ENCODE results near the gene FFAR4.

GRCh38 chr10:93542358-93542791 lies 24.1 kb upstream of the FFAR4 start:
- TF ChIP-seq, protein P1, sequence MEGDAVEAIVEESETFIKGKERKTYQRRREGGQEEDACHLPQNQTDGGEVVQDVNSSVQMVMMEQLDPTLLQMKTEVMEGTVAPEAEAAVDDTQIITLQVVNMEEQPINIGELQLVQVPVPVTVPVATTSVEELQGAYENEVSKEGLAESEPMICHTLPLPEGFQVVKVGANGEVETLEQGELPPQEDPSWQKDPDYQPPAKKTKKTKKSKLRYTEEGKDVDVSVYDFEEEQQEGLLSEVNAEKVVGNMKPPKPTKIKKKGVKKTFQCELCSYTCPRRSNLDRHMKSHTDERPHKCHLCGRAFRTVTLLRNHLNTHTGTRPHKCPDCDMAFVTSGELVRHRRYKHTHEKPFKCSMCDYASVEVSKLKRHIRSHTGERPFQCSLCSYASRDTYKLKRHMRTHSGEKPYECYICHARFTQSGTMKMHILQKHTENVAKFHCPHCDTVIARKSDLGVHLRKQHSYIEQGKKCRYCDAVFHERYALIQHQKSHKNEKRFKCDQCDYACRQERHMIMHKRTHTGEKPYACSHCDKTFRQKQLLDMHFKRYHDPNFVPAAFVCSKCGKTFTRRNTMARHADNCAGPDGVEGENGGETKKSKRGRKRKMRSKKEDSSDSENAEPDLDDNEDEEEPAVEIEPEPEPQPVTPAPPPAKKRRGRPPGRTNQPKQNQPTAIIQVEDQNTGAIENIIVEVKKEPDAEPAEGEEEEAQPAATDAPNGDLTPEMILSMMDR (IDR thresholded peaks at IDR 0.05), result no peak
- TF ChIP-seq POLR2A (IDR thresholded peaks at IDR 0.05) (no peak), POLR2AphosphoS5 (IDR thresholded peaks at IDR 0.05) (no peak)

All from upper lobe of left lung (tissue), 4 donors.